Left ventricle myocardium inferior (tissue), 1 donor: ENCODE measurements around the gene MYL10. TPM values are rescaled to one million over a fixed set of nuclear protein-coding genes. Genes with fewer than 3 reads are reported as not detected.

Experiments
- DNase-seq: peaks from one replicate; pipeline ENCODE4 v3.0.0-alpha.2; 2020
- H3K27ac ChIP-seq: fragments of 200-600 bp; replicated peaks from 2 replicates; pipeline ENCODE4 v1.8.0; 2021
- H3K27me3 ChIP-seq: fragments of 200-600 bp; 2 replicates; pipeline ENCODE4 v1.8.0; 2021; ENCODE audit warnings: low read depth
- H3K36me3 ChIP-seq: fragments of 200-600 bp; 2 replicates; pipeline ENCODE4 v1.8.0; 2021
- H3K4me1 ChIP-seq: fragments of 200-600 bp; 2 replicates; pipeline ENCODE4 v1.8.0; 2021
- H3K4me3 ChIP-seq: fragments of 200-600 bp; 2 replicates; pipeline ENCODE4 v1.8.0; 2021; ENCODE audit warnings: mild to moderate bottlenecking, moderate library complexity
- H3K9me3 ChIP-seq: fragments of 200-600 bp; replicated peaks from 2 replicates; pipeline ENCODE4 v1.8.0; 2021
- CTCF ChIP-seq: fragments of 200-600 bp; IDR thresholded peaks from 2 replicates; pipeline ENCODE4 v1.8.0; 2021; ENCODE audit warnings: antibody characterized with exemption, mild to moderate bottlenecking, borderline replicate concordance
- intact Hi-C: fragments of 100-400 bp; cut with micrococcal nuclease; formaldehyde crosslinking; loops from one replicate; pipeline ENCODE4 v1.11.0; 2022
- total RNA-seq: library from RNA; stranded (reverse); fragmentation: NEBNext Ultra II Directional; extraction: Animal tissue kit (Norgen Biotek cat#: 25700); gene quantifications from one replicate; pipeline ENCODE4 v1.2.1, GENCODE V29; 2021
- donor health status: DM: no; HTN: yes; CAD: no; lungs with severe emphysema.

Gene MYL10
- total RNA-seq, 1 donor from 2014 or later = not detected

- no peaks in the 10 kb centered on the region for H3K4me1 ChIP-seq
- intact Hi-C loops = no loop called here
- no peak for TF ChIP-seq CTCF
- H3K4me3 ChIP-seq = no peak overlapping the region
- H3K27ac ChIP-seq = no peak overlapping the region
- no peak for DNase-seq
- H3K36me3 ChIP-seq = no peaks in the 10 kb centered on the region
- peaks cover 14% of the 10 kb centered on the region for H3K9me3 ChIP-seq
- peaks cover 79% of the 10 kb centered on the region for H3K27me3 ChIP-seq
Measured at GRCh38 chr7:101578552-101578951, 50.5 kb downstream of the MYL10 start.

DNA sequence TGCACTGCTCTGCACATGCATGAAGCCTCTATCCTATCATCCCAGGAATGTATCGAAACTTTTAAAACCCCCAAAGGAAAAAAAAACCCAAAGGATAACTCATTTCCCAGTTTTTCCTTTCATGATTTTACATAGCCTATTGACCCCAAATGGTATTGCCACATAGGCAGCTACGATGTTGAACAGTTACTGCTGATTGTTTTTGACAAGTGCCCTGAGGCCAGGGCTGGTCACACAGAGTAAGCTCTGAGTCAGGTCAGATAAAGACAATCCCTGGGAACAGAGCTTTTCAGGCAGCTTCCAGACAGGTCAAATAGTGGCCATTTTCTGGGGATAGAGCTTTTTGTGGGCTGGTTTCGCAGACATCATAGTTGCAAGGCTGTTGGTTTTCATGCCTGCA is 52.1 kb downstream of the MYL10 start:
- H3K4me3 ChIP-seq = no peak overlapping the region
- peaks cover 22% of the 10 kb centered on the region for H3K9me3 ChIP-seq
- DNase-seq = no peak
- H3K27me3 ChIP-seq = peaks cover 68% of the 10 kb centered on the region
- H3K4me1 ChIP-seq = no peaks in the 10 kb centered on the region
- H3K36me3 ChIP-seq = no peaks in the 10 kb centered on the region
- intact Hi-C loops = no loop called here
- H3K27ac ChIP-seq = no peak overlapping the region
- no peak for TF ChIP-seq CTCF

DNA sequence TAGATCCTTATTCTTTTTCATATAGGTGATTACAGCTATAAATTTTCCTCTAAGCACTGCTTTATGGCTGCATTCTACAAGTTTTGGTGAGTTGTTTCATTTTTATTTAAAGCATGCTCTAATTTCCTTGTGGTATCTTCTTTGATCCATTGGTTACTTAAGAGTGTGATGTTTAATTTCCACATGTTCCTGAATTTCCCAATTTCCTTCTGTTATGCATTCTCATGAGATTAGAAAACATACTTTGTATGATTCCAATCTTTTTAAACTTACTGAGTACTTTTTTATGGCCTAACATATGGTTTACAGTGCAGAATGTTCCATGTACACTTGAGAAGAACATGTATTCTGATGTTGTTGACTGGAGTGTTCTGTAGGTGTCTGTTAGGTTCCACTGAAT is 53.4 kb downstream of the MYL10 start:
- Histone ChIP-seq H3K4me1 (no peaks in the 10 kb centered on the region), H3K4me3 (no peak overlapping the region), H3K27me3 (peaks cover 58% of the 10 kb centered on the region), H3K36me3 (no peaks in the 10 kb centered on the region), H3K9me3 (peaks cover 33% of the 10 kb centered on the region), H3K27ac (no peak overlapping the region)
- DNase-seq = no peak
- intact Hi-C loops = no loop called here
- no peak for TF ChIP-seq CTCF

DNA sequence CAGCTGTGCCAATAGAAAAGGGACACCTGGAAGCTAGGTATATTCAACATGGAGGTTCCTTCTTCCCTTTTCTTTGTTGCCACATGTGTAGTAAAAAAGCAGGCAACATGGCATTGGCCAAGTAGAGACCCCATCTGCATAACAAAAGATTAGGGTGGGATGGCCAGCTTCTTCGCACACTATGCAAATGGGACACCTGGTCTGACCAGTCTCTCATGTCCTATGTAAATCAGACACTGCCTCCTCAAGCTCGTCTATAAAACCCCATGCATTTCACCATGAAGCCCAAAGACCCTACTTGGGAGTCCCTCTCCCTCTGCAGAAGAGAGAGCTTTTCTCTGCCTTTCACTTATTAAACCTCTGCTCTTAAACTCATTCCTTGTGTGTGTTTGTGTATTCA is 53.9 kb downstream of the MYL10 start:
- H3K27ac ChIP-seq = no peak overlapping the region
- intact Hi-C loops = no loop called here
- H3K27me3 ChIP-seq = peaks cover 53% of the 10 kb centered on the region
- no peaks in the 10 kb centered on the region for H3K4me1 ChIP-seq
- no peaks in the 10 kb centered on the region for H3K36me3 ChIP-seq
- H3K4me3 ChIP-seq = no peak overlapping the region
- H3K9me3 ChIP-seq = peaks cover 38% of the 10 kb centered on the region
- TF ChIP-seq CTCF = no peak
- DNase-seq = no peak

DNA sequence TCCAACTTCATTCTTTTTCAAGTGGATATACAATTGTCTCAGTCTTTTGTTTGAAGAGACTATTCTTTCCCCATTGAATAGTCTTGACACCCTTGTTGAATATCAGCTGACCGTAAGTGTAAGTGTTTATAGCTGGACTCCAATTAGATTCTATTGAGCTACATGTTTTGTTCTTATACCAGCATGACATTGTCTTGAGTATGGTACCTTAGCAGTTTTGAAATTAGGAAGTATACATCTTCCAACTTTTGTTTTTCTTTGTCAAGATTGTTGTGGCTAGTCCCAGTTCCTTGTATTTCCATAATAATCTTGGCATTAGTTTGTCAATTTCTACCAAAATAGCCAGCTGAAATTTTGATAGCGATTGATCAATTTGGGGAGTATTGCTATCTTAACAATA is 56.9 kb downstream of the MYL10 start:
- Histone ChIP-seq H3K27me3 (peaks cover 43% of the 10 kb centered on the region), H3K4me1 (no peaks in the 10 kb centered on the region), H3K27ac (no peak overlapping the region), H3K36me3 (no peaks in the 10 kb centered on the region), H3K4me3 (no peak overlapping the region), H3K9me3 (peaks cover 55% of the 10 kb centered on the region)
- intact Hi-C loops = no loop called here
- DNase-seq = no peak
- TF ChIP-seq CTCF = no peak

- Histone ChIP-seq H3K4me3 (no peak overlapping the region), H3K4me1 (peaks cover 5% of the 10 kb centered on the region), H3K27ac (no peak overlapping the region), H3K27me3 (peaks cover 64% of the 10 kb centered on the region), H3K36me3 (no peaks in the 10 kb centered on the region), H3K9me3 (peaks cover 35% of the 10 kb centered on the region)
- no peak for TF ChIP-seq CTCF
- intact Hi-C loops = no loop called here
- no peak for DNase-seq
Measured at GRCh38 chr7:101567230-101567629, 61.9 kb downstream of the MYL10 start.
